Measurements from ENCODE around the gene KY.

- no peak for TF ChIP-seq POLR2A (IDR thresholded peaks at IDR 0.05; ENCODE audit: low read depth, low read length)
- TF ChIP-seq POLR2AphosphoS5 (IDR thresholded peaks at IDR 0.05; ENCODE audit: low read depth, low read length) = no peak
- TF ChIP-seq TAF1 (IDR thresholded peaks at IDR 0.05; ENCODE audit: borderline replicate concordance, low read depth, low read length) = no peak
Observed at GRCh38 chr3:134564991-134565390, 85.8 kb downstream of the KY start.
